ENCODE results near the gene HIVEP3. TPM values are rescaled to one million over a fixed set of nuclear protein-coding genes. Genes with fewer than 3 reads are reported as not detected.

The HIVEP3 gene
- total RNA-seq, 2 experiments from 2014 or later = 18.6 to 20.4 TPM

GRCh38 chr1:41805771-41806471 is 112.8 kb downstream of the HIVEP3 start:
- ChIA-PET POLR2A (interaction anchor here (0.9 to 1.8 kb wide), 4 partner anchors 54 to 65 kb away, joined by 3 to 5 read pairs (median 4); no protein-coding TSS in a partner anchor), CTCF (interaction anchor here (0.9 to 1.3 kb wide), 3 partner anchors 21 to 231 kb away, joined by 3 to 4 read pairs (median 3); no protein-coding TSS in a partner anchor)
- Mint-ChIP-seq H3K36me3 (ENCODE audit: low read depth) (peaks cover 9% of the 10 kb centered on the region), H3K27ac (peak overlapping the region; percentile 96), H3K27me3 (no peaks in the 10 kb centered on the region), H3K9me3 (peaks cover 3% of the 10 kb centered on the region), H3K4me1 (ENCODE audit: low read depth) (peaks cover 90% of the 10 kb centered on the region), H3K4me3 (peak overlapping the region; percentile 66)
- ATAC-seq = peak; percentile 69
- DNase-seq = peak; percentile 79
- TF ChIP-seq CTCF (IDR thresholded peaks at IDR 0.05) = no peak
- intact Hi-C loops (cut with micrococcal nuclease) = loop anchor here (5.0 kb wide), 2 partner anchors 54 to 144 kb away; no protein-coding TSS in a partner anchor

GRCh38 chr1:41804176-41804575 is 114.5 kb downstream of the HIVEP3 start:
- ATAC-seq = no peak
- POLR2A ChIA-PET = interaction anchor here (1.4 kb wide), 1 partner anchor 141 kb away, joined by 3 read pairs; no protein-coding TSS in a partner anchor
- intact Hi-C loops (cut with micrococcal nuclease) = loop anchor here (5.0 kb wide), 1 partner anchor 227 kb away; no protein-coding TSS in a partner anchor

GRCh38 chr1:41803656-41804055 is 115.1 kb downstream of the HIVEP3 start:
- no peak for TF ChIP-seq CTCF (IDR thresholded peaks at IDR 0.05)
- peak overlapping the region; percentile 86 for H3K27ac Mint-ChIP-seq
- ChIA-PET CTCF (interaction anchor here (0.6 to 1.4 kb wide), 5 partner anchors 11 to 145 kb away, joined by 3 to 4 read pairs (median 3); no protein-coding TSS in a partner anchor), POLR2A (interaction anchor here (1.1 kb wide), 1 partner anchor 17 kb away, joined by 4 read pairs; no protein-coding TSS in a partner anchor)
- ATAC-seq (no peak), DNase-seq (no peak)
- H3K4me1 Mint-ChIP-seq (ENCODE audit: low read depth) = peaks cover 91% of the 10 kb centered on the region
- peaks cover 3% of the 10 kb centered on the region for H3K9me3 Mint-ChIP-seq
- H3K27me3 Mint-ChIP-seq = no peaks in the 10 kb centered on the region
- intact Hi-C loops (cut with micrococcal nuclease) = loop anchor here (5.0 kb wide), 1 partner anchor 226 kb away; no protein-coding TSS in a partner anchor
- no peak overlapping the region for H3K4me3 Mint-ChIP-seq
- peaks cover 9% of the 10 kb centered on the region for H3K36me3 Mint-ChIP-seq (ENCODE audit: low read depth)

More at GRCh38 chr1:41804176-41804575, 114.5 kb downstream of the HIVEP3 start:
- peaks cover 3% of the 10 kb centered on the region for H3K9me3 Mint-ChIP-seq
- no peaks in the 10 kb centered on the region for H3K27me3 Mint-ChIP-seq
- peak overlapping the region; percentile 87 for H3K27ac Mint-ChIP-seq
- H3K4me1 Mint-ChIP-seq (ENCODE audit: low read depth) = peaks cover 91% of the 10 kb centered on the region
- no peak overlapping the region for H3K4me3 Mint-ChIP-seq
- CTCF ChIA-PET = interaction anchor here (0.6 to 1.4 kb wide), 5 partner anchors 12 to 146 kb away, joined by 3 to 4 read pairs (median 3); no protein-coding TSS in a partner anchor
- H3K36me3 Mint-ChIP-seq (ENCODE audit: low read depth) = peaks cover 9% of the 10 kb centered on the region
- TF ChIP-seq CTCF (IDR thresholded peaks at IDR 0.05) = no peak
- DNase-seq = peak; percentile 63

- Mint-ChIP-seq H3K27ac (peak overlapping the region; percentile 86), H3K36me3 (ENCODE audit: low read depth) (peaks cover 9% of the 10 kb centered on the region), H3K27me3 (no peaks in the 10 kb centered on the region), H3K4me1 (ENCODE audit: low read depth) (peaks cover 83% of the 10 kb centered on the region), H3K4me3 (no peak overlapping the region), H3K9me3 (peaks cover 3% of the 10 kb centered on the region)
- POLR2A ChIA-PET = interaction anchor here (0.7 to 1.4 kb wide), 4 partner anchors 9 to 163 kb away, joined by 3 to 4 read pairs (median 3); no protein-coding TSS in a partner anchor
- ATAC-seq (no peak), DNase-seq (no peak)
- no peak for TF ChIP-seq CTCF (IDR thresholded peaks at IDR 0.05)
- CTCF ChIA-PET = interaction anchor here (1.0 to 2.2 kb wide), 5 partner anchors 13 to 310 kb away, joined by 3 to 7 read pairs (median 4); no protein-coding TSS in a partner anchor
- intact Hi-C loops (cut with micrococcal nuclease) = loop anchor here (5.0 kb wide), 1 partner anchor 226 kb away; no protein-coding TSS in a partner anchor
These were observed 115.9 kb downstream of the HIVEP3 start for GRCh38 chr1:41802532-41803501.
